ENCODE measurements around the gene PREX1.
"Not testable (repeated sequence)": the region's sequence is repeated elsewhere in the genome, so short reads cannot be mapped to it uniquely, and the experiment has no call there.

PREX1 gene

GRCh38 chr20:48846516-48847492 is 19.0 kb upstream of the PREX1 start:
- peak; percentile 86 for DNase-seq (ENCODE audit: low spot score)
- TF ChIP-seq CTCF (IDR thresholded peaks at IDR 0.05; ENCODE audit: extremely low read depth, missing control alignments): no peak

- no peak for TF ChIP-seq CTCF (IDR thresholded peaks at IDR 0.05; ENCODE audit: extremely low read depth, missing control alignments)
- no peak for DNase-seq (ENCODE audit: low spot score)
Measured at GRCh38 chr20:48845721-48846306, 18.0 kb upstream of the PREX1 start.

GRCh38 chr20:48844996-48845395 is 17.2 kb upstream of the PREX1 start:
- no peak for TF ChIP-seq CTCF (IDR thresholded peaks at IDR 0.05; ENCODE audit: extremely low read depth, missing control alignments)
- no peak for DNase-seq (ENCODE audit: low spot score)

- DNase-seq (ENCODE audit: low spot score): not testable (repeated sequence)
Measured at GRCh38 chr20:48843896-48844295, 16.1 kb upstream of the PREX1 start.

GRCh38 chr20:48843057-48843806 is 15.4 kb upstream of the PREX1 start:
- no peak for DNase-seq (ENCODE audit: low spot score)
- no peak for TF ChIP-seq CTCF (IDR thresholded peaks at IDR 0.05; ENCODE audit: extremely low read depth, missing control alignments)

- TF ChIP-seq CTCF (IDR thresholded peaks at IDR 0.05; ENCODE audit: extremely low read depth, missing control alignments): no peak
- DNase-seq (ENCODE audit: low spot score): no peak
Measured at GRCh38 chr20:48841875-48842529, 14.2 kb upstream of the PREX1 start.

- no peak for DNase-seq (ENCODE audit: low spot score)
- no peak for TF ChIP-seq CTCF (IDR thresholded peaks at IDR 0.05; ENCODE audit: extremely low read depth, missing control alignments)
Measured at GRCh38 chr20:48841196-48841874, 13.5 kb upstream of the PREX1 start.

Data from GM20000 (cell line).